H1 (cell line): ENCODE measurements around the gene CD3D. TPM values are rescaled to one million over a fixed set of nuclear protein-coding genes. Genes with fewer than 3 reads are reported as not detected.

Source experiments
- ATF3 ChIP-seq: IDR thresholded peaks from 2 replicates; pipeline ENCODE4 v1.6.1; 2011; ENCODE audit warnings: low read depth, mild to moderate bottlenecking, low read length; ENCODE audit not compliant: insufficient read depth
- CHD7 ChIP-seq: fragments of 300-600 bp; sonication (generic); IDR thresholded peaks from 2 replicates; pipeline ENCODE4 v1.7.1; 2012; ENCODE audit warnings: low read length, moderate library complexity, mild to moderate bottlenecking, inconsistent platforms; ENCODE audit not compliant: insufficient replicate concordance
- HDAC6 ChIP-seq: IDR thresholded peaks from one replicate; pipeline ENCODE4 v1.7.1; 2012; ENCODE audit warnings: low read depth, mild to moderate bottlenecking, inconsistent platforms, low read length, moderate library complexity
- RFX5 ChIP-seq: IDR thresholded peaks from 2 replicates; pipeline ENCODE4 v1.6.1; 2011; ENCODE audit warnings: low read depth, low read length, improper control_type of control experiment, borderline replicate concordance
- RNF2 ChIP-seq: fragments of 200-900, 300-1000 bp; sonication (generic); IDR thresholded peaks from 2 replicates; pipeline ENCODE4 v1.7.1; 2016; ENCODE audit warnings: borderline replicate concordance, low read depth, mild to moderate bottlenecking, antibody characterized with exemption, low read length; ENCODE audit not compliant: poor library complexity, severe bottlenecking; ENCODE audit errors: missing control alignments
- SIN3A ChIP-seq, 2 experiments: IDR thresholded peaks in 1 of 2; conservative IDR thresholded peaks in 1 of 2; 2 replicates each; pipeline ENCODE4 v1.6.1; 2011 to 2012; ENCODE audit warnings: low read length in 2 of 2, improper control_type of control experiment in 1 of 2, low read depth in 1 of 2, mild to moderate bottlenecking in 1 of 2
- SIX5 ChIP-seq: IDR thresholded peaks from 2 replicates; pipeline ENCODE4 v1.6.1; 2011; ENCODE audit warnings: mild to moderate bottlenecking, low read depth, low read length
- YY1 ChIP-seq: IDR thresholded peaks from 2 replicates; pipeline ENCODE4 v1.6.1; 2011; ENCODE audit warnings: low read depth, mild to moderate bottlenecking, low read length
- polyA plus RNA-seq, 7 experiments: library from polyadenylated mRNA; depleted of rRNA in 3 of 7; stranded (reverse) in 5 of 7; unstranded in 2 of 7; fragments of >200 nt in 5 of 7; fragments of 200-250 nt in 2 of 7; gene quantifications; 1 replicate in 5 of 7; 2 replicates in 1 of 7; 4 replicates in 1 of 7; pipeline versions ENCODE4 v1.2.1 to v1.2.3, GENCODE V29; 2011 to 2013; ENCODE audit warnings: missing spikeins in 2 of 7, mixed read lengths in 2 of 7
- total RNA-seq: library from RNA; stranded (reverse); fragmentation: NEBNext Ultra II Directional; extraction: Animal tissue kit (Norgen Biotek cat#: 25700); gene quantifications from 2 replicates; pipeline ENCODE4 v1.2.1, GENCODE V29; 2021
- TF ChIP-seq, protein P1 (sequence below): IDR thresholded peaks from 2 replicates; pipeline ENCODE4 v1.6.1; 2012; ENCODE audit warnings: low read length, inconsistent platforms

Gene CD3D
- total and polyA plus RNA-seq, 2 of the 8 experiments (the other 6 are each of a cell fraction or from before 2014, with no cell fraction given) = not detected

GRCh38 chr11:118322721-118323120 is 19.8 kb downstream of the CD3D start (continued):
- TF ChIP-seq CHD7 (no peak), SIX5 (no peak), RFX5 (no peak), SIN3A (conservative IDR thresholded peaks at IDR 0.05 in 1 of 2, IDR thresholded peaks at IDR 0.05 in 1 of 2; ENCODE audit: low read depth in 1 of 2, low read length in 2 of 2) (no peak), RNF2 (no peak), YY1 (no peak), HDAC6 (no peak), ATF3 (no peak)
- TF ChIP-seq, protein P1, sequence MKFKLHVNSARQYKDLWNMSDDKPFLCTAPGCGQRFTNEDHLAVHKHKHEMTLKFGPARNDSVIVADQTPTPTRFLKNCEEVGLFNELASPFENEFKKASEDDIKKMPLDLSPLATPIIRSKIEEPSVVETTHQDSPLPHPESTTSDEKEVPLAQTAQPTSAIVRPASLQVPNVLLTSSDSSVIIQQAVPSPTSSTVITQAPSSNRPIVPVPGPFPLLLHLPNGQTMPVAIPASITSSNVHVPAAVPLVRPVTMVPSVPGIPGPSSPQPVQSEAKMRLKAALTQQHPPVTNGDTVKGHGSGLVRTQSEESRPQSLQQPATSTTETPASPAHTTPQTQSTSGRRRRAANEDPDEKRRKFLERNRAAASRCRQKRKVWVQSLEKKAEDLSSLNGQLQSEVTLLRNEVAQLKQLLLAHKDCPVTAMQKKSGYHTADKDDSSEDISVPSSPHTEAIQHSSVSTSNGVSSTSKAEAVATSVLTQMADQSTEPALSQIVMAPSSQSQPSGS = no peak
